Left kidney (tissue), 2 donors: ENCODE measurements around the gene GABRD. TPM values are rescaled to one million over a fixed set of nuclear protein-coding genes. Genes with fewer than 3 reads are reported as not detected.
A peak's percentile ranks its signal among the peaks of the same experiment; 100 is the strongest.

Experiments
- DNase-seq: peaks from one replicate; pipeline ENCODE4 v3.0.0-alpha.2; 2013
- polyA plus RNA-seq: library from polyadenylated mRNA; unstranded; fragments of 120-200 nt; gene quantifications from one replicate; pipeline ENCODE4 v1.2.1, GENCODE V29; 2013; ENCODE audit not compliant: insufficient read length

Gene GABRD
- polyA plus RNA-seq, 1 donor = 2.1 TPM

GRCh38 chr1:2053217-2053616, 34.1 kb downstream of the GABRD start:
- no peak for DNase-seq

- no peak for DNase-seq
Observed at GRCh38 chr1:2053784-2054376, 34.7 kb downstream of the GABRD start.

GRCh38 chr1:2054560-2054959, 35.4 kb downstream of the GABRD start:
- no peak for DNase-seq

GRCh38 chr1:2055911-2056575, 36.9 kb downstream of the GABRD start:
- DNase-seq = no peak

GRCh38 chr1:2056955-2057590, 37.9 kb downstream of the GABRD start:
- no peak for DNase-seq

GRCh38 chr1:2059290-2059953, 40.3 kb downstream of the GABRD start:
- DNase-seq = no peak

- no peak for DNase-seq
Observed at GRCh38 chr1:2060072-2060471, 40.9 kb downstream of the GABRD start.

- DNase-seq = no peak
Observed at GRCh38 chr1:2060535-2060934, 41.4 kb downstream of the GABRD start.

GRCh38 chr1:2061065-2061778, 42.1 kb downstream of the GABRD start:
- DNase-seq = no peak

- DNase-seq = no peak
Observed at GRCh38 chr1:2065699-2066098, 46.6 kb downstream of the GABRD start.

- DNase-seq = no peak
Observed at GRCh38 chr1:2067393-2067792, 48.2 kb downstream of the GABRD start.

GRCh38 chr1:2067981-2068380, 48.8 kb downstream of the GABRD start:
- DNase-seq = no peak

GRCh38 chr1:2068951-2069350, 49.8 kb downstream of the GABRD start:
- DNase-seq = no peak

- DNase-seq = no peak
Observed at GRCh38 chr1:2070016-2070415, 50.9 kb downstream of the GABRD start.

- DNase-seq = no peak
Observed at GRCh38 chr1:2070800-2071530, 51.8 kb downstream of the GABRD start.

- no peak for DNase-seq
Observed at GRCh38 chr1:2072109-2072806, 53.1 kb downstream of the GABRD start.

- no peak for DNase-seq
Observed at GRCh38 chr1:2072891-2073290, 53.7 kb downstream of the GABRD start.

GRCh38 chr1:2073382-2074230, 54.5 kb downstream of the GABRD start:
- DNase-seq = peak; percentile 71

- DNase-seq = no peak
Observed at GRCh38 chr1:2074396-2074795, 55.3 kb downstream of the GABRD start.
